NCI-H774 (cell line): Measurements from ENCODE around the gene JUND.
"Not testable (repeated sequence)": the region's sequence is repeated elsewhere in the genome, so short reads cannot be mapped to it uniquely, and the experiment has no call there.

Source experiments
- DNase-seq: peaks from one replicate; lab custom pipeline; 2025; lab: John Stamatoyannopoulos, UW

The JUND gene

DNA sequence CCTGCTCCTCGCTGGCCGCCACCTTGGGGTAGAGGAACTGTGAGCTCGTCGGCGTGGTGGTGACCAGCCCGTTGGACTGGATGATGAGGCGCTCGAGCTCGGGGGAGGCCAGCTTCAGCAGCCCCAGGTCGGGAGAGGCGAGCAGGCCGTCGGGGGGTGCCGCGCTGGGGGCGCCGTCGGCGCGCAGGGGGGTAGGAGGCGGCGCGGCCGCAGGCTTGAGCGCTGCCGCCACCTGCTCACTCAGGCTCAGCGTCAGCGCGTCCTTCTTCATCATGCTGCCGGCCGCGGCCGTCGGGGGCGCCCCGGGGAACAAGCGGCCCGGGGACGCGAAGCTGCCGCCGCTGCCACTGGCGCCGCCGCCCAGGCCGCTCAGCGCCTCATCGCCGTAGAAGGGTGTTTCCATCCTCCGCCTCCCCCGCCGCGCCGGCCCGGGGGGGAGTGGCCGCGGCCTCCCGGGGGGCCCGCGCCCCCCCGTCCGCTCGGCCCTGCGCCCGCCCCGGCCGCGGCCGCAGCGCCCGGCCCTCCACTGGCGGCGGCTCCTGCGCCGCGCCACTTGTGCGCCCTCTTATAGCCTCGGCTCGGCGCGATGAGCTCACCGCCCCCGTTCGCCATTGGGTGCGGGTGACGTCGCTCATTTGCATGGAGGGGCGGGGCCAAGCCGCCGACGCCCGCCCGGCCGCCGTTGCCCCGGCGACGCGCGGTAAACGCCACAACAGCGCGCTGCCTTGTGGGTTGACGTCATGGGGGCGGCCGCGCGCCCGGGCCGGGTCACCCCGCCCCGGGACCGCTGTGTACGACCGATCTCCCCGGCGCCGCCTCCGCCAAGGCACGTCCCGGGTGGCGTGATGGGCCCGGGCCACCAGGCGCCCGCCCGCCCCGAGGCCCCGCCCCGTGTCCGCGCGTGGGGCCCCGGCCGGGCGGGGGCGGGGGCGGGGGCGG is at the start of gene JUND:
TSS of gene JUND (minus strand) at position 541 of the 939 bp plus-strand sequence. CDS start at position 403, 138 bp downstream.
- DNase-seq: peak; percentile 96

DNA sequence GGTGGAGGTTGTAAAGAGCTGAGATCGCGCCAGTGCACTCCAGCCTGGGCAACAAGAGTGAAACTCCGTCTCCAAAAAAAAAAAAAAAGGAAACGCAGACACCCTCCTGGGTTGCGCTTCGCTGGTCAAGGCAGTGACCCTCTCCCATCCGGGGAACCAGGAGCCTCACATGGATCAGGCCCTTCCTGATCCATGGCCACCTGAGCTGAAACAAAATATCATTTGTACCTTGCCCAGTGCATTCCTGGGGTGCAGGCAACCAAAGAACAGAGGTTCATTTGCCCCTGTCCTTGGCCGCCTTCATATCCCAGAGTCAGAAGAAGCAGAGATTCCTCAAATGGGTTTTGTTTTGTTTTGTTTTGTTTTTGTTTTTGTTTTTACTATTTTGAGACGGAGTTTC is 49.4 kb upstream of the JUND start:
- DNase-seq: no peak

DNA sequence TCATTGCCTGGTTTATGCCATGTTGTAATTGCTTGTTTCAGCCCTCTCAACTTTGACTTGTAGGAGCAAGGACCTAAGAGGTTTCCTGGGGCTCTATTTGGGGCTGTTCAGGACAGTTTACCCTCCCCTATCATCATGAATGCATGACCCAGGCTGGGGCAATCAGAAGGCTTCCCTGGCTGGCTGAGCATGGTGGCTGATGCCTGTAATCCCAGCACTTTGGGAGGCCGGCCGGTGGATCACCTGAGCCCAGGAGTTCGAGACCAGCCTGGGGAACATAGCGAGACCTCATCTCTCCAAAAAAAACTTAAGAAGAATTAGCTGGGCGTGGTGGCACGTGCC is 47.6 kb upstream of the JUND start:
- DNase-seq: no peak

DNA sequence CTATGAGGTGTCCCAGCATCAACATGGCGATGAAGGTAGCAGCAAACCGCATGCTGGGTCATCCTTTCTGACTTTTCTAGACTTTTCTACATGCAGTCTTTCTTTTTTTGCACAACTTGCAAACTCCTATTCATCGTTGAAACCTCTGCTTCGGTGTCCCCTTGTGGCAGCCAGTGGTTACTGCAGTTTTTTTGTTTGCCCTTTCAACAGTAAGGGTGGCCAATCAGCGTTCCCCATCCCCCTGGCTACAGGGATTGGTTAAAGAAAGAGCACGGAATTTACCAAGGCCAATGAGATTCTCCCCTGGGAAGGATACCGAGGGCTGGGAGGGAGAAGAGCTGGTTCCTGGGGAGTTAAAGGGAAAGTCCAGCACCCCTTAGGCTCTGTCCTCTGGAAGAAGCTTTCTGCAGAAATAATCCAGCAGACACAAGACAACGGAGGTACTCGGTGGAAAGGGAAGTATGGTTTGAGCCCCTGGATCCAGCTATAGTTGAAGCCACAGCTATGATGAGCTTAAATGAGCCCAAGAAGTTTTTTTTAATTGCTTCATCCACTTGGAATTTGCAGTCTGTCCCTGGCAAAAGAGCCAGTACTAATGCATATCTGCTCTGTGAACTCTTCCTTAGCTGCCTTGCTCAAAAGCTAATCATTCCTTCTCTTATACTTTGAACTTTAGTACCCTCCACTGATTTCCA is 47.1 kb upstream of the JUND start:
- peak; percentile 93 for DNase-seq

DNA sequence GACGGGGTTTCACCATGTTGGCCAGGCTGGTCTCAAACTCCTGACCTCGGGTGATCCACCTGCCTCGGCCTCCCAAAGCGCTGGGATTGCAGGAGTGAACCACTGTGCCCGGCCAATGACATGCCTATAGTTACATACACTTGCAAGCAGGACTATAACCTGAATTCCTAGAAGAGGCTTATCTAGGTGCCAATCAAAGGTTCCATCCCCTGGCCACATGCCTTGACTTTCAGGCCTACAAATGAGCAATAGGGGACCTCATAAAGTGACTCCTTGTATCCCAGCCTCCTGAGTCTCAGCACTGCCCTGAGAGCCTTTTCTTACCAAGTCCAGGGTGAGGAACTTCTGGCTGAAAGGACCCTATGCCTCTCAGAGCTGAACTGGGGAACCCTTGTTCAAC is 45.4 kb upstream of the JUND start:
- DNase-seq: no peak

DNA sequence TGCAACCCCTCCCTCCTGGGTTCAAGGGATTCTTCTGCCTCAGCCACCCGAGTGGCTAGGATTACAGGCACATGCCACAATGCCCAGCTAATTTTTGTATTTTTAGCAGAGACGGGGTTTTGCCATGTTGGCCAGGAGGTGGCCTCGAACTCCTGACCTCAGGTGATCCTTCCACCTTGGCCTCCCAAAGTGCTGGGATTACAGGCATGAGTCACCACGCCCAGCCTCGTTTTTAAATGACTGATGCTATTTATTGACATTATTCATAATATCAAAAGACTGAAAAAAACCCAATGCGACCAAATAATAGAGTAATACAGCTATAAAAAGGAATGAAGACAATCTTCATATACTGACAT is 42.9 kb upstream of the JUND start:
- DNase-seq: not testable (repeated sequence)

DNA sequence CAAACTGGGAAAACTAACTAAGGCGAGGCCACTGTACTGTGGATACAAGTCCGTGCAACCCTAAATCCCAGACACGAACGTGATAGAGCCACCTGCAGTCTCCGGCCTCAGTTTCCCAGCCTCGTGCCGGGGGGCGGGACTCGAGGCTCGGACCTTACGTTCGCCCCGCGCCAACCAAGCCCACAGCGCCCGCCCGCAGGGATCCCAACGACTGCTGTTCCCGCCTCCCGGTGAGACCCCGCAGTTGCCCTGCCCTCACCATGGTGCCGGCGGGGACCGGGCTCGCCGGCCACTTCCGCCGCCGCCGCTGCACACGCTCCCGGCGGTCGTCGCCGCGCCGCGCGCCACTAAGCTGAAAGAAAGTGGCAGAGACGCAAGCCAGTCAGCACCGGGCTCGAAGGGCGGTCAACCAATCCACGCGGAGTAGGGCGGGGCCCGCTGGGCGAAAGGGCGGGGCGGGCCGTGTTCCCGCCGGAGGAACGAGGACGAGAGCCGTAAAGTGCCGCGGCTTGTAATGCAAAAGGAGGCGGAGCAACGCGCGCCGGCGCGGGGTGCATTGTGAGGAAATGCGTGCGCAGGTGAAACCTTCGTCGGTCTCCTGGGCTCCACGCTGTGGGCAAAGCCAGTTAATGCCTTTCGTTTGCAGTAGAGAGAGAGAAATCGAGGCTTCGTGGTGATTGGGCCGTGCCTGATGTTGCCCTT is 41.5 kb upstream of the JUND start, which contains the start of gene LSM4:
TSS of gene LSM4 (minus strand) at position 318 of the 702 bp plus-strand sequence. CDS start at position 262, 56 bp downstream.
- DNase-seq: peak; percentile 98

DNA sequence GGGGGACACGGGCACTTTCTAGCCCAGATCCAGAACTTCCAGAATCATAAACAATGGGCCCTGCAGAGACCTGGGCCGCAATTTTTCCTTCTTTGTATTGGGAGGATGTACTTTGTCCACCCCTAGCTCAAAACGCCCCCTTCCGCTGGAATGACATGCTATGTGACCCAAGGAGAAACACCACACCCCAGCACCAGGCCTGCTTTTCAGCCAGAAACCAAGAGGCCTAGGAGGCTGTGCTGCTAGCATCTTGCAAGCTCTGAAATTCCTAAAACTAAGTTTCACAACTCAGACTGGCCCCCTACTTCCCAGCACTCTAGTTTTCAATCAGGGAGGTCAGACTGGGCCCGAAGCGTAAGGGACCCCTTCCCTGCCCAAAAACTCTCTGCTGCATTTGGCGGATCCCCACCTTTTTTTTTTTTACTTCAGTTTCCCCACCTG is 40.9 kb upstream of the JUND start:
- DNase-seq: no peak

DNA sequence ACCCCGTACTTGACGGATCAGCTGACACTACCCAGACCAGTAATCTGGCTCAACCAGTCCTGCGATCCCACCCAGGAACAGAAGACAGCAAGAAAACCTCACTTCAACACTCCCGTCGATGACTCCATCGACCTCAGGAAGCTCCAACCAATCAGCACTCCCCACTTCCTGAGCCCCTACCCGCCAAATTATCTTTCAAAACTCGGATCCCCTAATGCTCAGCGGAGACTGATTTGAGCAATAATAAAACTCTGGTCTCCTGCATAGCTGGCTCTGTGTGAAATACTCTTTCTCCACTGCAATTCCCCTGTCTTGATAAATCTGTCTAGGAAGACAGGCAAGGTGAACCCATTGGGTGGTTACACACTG is 40.3 kb upstream of the JUND start:
- DNase-seq: no peak

DNA sequence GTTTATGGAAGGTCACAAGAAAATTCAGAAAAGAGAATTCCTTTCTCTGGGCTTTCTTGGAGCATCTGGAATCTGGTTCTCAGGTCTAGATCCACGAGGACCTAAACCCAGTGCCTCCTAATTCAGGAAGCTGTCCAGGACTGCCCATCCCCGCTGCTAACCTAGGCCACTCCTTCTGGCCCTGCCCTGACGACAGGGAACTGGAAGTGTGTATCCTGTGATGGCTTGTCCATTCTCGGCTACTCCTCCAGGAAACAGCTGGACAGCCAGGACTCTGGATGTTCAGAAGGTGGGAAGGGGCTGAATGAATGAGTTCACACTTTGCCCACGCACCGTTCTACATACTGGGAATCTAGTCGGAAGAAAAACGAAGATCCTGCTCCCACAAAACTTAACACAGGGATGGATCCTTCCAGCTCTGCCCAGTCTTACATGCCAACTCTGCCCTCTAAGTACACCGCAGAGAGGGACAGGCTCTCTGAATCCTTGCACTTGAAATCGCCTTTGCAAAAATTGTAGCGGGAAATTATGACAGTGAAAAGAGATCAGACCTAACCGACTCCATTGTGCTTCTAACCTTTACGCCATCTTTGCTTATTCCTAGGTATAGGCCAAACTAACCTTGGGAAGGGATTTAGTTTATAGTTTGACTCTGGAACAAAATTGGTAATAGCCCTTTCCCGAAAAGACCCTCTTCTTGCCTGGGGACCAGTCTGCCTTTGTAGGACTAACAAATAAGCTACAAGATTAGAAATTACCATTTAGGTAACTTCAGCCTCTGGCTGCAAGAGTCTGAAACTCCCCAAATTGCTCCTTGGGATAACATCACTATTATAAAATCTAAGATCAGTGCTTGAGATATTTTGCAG is 39.7 kb upstream of the JUND start:
- no peak for DNase-seq

DNA sequence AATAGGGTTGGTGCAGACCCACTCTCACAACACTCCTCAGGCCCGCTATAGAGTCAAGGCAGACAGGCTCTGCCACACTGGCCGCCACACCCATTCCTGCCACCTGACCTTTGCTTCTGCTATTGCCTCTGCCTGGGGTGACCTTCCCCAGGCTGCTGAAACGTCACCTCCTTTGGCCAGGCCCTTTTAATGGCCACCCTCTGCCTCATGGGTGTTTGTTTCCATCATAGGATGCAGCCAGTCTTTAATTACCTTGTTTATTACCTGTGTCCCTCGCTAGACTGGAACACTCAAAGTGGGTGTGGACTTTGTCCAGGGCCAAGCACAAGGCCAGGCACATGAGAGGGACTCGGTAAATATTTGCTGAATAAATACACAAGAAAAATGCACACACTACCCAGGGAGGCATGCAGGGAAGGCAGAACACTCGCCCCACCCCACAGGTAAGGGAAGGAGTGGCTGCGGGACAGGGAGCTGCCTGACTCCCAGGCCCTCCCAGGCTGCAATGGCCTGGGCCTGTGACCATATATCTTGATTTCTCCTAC is 38.2 kb upstream of the JUND start:
- no peak for DNase-seq

DNA sequence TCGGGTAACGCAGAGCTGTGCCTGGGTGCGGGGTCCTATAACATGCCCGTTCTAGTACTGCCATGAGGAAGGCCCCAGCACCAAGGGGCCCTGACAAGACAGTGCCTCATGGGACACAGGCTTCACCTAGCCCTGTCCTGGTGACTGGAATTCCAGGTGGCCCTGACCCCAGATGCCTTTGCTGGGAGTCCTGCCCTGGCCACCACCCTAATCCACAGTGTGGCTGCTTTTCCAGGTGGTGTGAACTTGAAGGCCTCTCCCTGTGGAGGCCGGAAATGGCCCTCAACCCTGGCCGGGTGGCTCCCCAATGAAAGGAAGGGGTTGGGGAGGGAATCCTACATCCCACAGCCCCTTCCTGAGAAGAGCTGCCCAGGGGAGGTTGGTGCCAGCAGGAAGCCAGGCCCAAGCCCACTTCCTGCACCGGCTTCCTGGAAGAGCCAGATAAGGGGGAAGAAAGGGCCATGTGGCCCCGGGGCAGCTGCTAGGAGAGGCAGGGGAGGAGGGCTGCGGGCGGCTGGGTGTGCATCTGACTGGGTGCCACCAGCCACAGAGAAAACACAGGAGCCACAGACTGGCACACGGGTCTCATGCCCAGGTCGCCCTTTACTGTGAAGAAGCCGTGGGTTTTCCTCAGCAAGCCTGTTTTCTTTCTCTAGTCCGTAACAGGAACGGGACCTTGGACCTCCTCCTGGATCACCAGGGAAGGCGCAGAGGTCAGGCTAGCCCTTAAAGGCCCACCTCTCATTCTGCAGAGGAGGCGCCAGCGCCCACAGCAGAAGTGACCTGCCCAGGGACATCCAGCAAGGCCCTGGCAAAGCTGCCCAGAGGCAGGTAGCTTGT is 36.8 kb upstream of the JUND start:
- no peak for DNase-seq

DNA sequence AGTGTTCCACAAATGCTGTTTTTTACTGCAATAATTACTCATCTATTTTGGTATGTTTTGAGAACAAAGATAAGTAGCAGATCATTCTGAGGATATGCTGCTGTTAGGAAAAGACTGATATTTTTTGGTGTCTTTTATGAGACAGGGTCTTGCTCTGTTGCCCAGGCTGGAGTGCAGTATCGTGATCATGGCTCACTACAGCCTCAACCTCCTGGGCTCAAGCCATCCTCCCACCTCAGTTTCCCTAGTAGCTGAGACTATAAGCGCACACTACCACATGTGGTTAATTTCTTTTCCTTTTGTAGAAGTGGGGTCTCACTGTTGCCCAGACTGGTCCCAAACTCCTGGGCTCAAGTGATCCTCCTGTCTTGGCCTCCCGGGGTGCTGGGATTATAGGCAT is 32.0 kb upstream of the JUND start:
- DNase-seq: no peak

DNA sequence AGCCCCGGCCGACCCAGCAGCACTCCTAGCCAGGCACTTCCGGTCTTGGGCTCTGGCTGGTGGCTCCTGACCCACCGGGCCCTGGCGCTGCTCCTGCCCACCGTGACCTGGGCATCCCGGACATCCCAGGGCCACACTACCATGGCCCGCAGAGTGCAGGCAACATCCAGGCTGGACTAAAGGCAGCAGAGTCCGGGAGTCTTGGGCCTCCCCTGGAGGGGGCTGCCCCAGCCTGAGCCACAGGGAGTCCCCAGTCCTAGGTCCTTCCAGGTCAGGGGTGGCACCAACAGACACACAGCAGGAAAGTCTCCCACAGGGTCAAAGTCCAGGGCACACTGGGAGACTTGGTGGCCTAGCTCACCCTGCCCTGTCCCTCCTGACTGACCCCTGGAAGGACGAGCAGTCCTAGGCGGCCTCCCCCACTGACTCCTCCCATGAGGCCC is 30.7 kb upstream of the JUND start:
- DNase-seq: no peak

DNA sequence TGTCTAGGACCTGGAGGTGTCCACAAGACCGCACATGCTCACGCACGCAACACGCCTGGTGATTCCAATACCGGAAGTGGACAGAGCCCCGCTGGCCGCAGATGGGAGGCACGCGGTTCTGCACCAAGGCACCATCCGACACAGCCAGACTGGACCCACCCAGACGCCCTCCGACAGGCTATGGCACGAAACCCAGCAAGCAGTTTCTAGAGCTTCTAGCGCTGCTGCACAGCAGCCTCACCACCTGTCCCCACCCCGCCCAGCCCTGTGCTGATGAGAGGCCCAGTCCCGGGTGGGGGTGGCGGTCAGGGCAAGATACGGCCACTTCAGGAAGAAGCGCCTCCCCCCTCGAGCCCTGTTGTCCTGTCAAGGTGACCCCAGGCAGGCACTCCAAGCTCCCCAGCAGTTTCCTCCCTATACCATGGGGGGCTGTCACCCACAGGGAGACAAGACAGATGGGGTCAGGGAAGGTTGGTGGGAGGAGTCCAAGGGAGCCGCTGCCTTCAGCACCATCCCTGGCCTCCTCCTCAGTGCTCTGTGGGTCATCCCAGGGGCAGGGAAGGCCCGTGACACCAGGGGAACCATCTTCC is 30.2 kb upstream of the JUND start:
- DNase-seq: no peak

DNA sequence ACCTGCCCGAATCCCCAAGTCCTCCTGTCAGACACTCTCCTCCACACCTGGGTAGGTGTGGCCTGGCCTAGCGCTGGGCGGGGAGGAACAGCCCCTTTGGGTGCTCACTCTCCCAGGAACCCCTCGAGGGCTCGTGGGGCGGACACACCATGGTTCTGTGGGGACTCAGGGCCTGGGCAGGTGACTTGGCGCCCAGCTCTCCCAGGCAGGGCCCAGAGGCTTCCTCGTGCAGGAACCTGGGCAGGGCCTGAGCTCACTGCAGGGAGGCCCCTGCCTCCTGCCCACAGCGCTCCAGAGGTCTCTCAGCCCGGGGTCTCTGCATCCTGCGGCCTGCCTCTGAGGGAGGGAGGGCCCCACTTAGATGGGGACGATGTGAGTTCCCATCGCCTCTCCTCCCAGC is 29.5 kb upstream of the JUND start:
- no peak for DNase-seq

DNA sequence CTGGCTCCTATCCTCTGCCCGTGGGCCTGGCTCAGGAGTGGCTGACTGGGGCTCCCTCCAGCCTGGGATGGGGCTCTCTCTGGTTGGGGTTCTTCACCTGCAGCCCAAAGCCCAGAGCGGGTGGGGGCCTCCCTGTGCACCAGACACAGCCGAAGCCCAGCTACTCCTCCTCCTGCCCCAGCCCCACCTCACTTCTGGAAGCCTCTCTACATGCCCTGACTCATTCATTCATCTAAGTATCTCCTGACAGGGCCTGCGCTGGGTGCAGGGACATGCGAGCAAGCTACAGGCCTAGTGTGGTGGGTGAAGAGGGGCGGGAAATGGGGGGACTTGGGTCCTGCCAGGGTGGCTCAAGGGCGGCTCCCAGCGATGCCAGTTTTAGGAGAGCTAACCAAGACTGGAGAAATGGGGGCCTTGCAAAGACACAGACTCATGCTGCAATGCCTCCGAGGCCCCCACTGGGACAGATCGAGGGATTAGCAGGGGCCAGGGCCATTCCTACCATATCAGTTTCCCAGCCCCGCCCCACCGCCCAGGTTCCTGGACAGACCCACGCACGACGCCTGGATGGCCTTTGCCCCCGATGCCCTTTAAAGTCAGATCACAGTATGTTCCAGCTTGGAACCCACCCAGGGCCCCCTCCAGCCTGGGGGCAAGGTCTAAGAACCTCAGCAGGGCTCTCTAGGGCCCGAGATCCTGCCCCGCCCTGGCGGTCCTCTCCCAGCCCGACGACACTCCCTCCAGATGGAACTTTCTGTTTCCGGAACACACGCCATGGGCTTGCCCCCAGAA is 28.9 kb upstream of the JUND start:
- no peak for DNase-seq

DNA sequence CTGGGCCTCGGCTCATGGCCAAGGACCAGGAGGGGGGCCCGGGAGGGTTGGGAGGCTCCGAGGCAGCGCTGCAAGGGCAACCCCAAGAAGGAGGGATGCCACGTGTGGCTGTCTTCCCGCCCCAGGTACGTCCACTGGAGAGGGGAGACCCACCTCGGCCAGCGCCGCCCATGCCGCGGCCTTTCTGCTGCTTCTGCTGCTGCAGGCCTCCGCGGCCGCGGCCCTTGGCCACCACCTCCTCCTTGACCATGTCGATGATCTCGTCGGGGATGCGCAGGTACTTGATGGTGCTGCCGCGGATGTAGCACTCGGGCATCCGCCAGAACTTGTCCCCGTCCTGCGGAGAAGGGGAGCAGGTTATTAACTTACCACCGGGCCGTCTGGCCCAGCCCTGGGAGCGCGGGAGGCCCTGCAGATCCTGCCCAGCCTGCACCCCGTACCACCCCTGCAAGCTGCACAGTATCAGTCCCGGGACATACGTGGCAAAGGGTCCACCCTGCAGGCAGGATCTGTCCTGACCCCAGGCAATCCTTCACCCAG is 28.2 kb upstream of the JUND start:
- no peak for DNase-seq

DNA sequence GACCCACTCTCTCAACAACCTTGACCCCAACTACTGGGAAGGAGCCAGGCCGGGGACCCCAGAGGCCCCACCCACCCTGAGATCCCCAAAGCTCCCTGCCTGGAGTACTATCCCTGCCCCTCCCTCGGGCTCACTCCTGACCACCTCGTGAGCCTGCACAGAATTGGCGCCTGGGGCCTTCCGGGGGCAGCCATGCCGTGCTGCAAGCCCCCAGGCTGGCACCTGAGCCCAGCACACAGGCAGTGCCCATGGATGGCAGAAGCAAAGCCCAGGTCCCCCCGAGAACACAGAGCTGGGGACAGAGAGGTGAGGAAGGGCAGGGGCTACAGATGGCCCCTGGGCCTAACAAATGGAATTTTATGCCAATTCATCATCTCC is 27.5 kb upstream of the JUND start:
- no peak for DNase-seq
